Left hindlimb (tissue), 1 donor: ENCODE data around the gene SLC36A2.
A peak's percentile ranks its signal among the peaks of the same experiment; 100 is the strongest.
"Not testable (repeated sequence)": the region's sequence is repeated elsewhere in the genome, so short reads cannot be mapped to it uniquely, and the experiment has no call there.

Experiments
- DNase-seq: peaks from one replicate; pipeline ENCODE4 v3.0.0-alpha.2; 2018

SLC36A2 gene

DNA sequence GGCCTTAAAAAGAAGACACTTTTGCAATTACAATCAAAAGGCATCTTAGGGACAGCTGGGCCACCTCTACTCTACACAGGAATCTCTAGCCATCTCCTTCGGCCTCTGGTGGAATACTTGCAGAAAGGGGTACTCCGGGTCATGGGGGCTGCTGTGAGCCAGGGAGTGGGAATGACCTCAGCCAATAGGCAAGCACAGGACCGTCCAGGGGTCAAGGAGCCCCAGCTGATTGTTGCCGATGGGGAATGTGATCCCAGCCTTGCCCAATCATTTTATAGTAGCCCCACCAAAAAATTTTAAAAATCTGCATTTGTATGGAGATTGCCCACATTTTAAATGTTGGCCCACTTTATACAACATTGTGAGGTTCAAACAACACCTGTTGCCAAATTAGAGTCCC lies 26.9 kb downstream of the SLC36A2 start:
- DNase-seq: no peak

DNA sequence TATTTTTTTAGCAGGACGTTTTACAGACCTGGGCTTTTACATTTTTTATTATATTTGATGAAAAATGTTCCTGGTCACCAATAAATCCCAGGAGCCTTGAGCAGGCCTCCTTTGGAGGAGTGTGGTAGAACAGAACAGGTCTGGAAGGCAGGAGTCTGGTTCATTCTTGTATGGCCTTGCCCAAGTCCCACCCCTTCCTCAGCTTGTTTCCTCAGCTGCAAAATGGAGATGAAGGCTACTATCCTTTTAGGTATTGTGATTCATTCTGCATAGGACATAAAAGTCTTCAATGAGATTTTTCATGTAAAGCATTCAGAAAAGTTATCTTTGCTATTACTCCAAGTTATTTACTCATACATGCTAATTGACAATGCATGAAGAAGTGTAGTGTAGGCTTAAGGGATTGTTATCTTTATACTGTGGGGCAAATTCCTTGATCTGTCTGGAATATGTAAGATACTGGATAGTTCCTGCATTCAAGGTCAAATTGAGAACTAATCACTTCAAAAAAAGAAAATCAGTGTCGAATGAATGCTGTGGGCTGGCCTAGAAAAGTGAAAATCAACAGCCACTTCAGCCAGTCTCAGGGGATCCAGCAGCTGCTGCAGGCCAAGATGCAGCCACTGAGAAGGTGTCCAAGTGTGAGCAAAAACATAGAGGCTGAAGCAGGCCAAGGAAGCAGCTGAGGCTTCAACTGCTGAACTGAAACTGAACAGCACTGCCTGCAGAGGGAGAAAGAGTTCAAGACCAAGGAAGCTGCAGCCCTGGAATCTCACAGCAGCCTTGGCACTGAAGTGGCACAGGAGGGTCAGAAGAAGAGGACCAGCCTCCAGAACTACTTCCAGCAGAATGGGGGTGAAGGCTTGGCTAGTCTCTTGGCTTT lies 28.3 kb downstream of the SLC36A2 start:
- DNase-seq: no peak

DNA sequence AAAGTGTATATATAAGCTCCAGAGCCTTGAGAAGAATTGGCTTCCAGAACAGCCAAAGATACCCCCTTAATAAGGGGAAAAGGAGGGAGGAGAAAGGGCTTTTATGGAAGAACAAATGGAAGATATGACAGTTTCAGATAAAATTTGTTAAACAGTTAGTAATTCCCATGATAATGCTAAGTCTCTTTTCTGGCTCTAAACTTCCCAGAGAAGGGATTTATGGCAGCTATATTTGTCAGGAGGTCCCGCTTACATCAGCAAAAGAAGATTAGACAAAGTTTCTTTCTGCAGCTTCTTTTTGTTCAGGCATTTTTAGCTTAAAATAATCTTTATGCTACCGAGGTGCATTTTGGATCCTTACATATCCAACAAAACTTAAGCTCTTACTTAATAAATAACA lies 29.5 kb downstream of the SLC36A2 start:
- DNase-seq: no peak

DNA sequence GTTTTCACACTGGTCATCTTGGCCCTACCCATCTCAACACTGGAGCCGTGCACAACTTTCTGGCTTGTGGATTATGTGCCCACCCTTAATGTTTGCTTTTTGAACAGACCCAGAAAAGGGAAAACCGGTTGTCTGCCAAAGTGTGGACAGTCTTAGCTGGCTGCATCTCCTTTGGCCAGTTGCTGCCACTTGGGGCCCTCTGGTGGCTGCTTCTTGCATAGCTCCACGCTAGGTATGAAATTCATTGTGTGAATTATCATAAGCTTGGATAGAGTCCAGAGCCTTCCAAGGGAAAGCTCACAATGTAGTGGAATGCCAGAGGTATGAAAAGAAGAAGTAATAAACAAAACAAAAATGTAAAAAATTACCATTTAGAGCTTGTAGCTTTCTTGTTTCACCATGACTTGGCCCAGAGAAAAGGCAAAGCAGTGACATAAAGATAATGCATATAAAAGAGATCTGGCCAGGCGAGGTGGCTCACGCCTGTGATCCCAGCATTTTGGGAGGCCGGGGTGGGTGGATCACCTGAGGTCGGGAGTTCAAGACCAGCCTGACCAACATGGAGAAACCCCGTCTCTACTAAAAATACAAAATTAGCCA lies 31.3 kb downstream of the SLC36A2 start:
- peak; percentile 47 for DNase-seq

DNA sequence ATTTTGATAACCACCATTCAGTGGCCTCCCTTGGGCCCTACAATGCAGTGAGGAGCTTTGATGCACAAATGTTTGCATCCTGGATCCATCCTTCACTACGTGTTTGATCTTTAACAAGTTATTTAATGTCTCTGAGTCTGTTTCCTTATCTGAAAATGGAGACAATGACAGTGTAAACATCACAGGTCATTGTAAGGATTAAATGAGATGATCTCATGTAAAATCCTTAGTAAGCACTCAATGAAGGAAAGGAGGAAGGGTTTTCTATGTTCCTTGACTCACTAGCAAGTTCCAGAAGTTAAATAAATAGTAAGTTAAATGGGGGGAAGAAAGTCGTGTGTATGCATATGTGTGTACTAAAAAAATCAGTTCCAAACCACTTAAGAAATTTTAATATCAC lies 34.0 kb downstream of the SLC36A2 start:
- DNase-seq: no peak

DNA sequence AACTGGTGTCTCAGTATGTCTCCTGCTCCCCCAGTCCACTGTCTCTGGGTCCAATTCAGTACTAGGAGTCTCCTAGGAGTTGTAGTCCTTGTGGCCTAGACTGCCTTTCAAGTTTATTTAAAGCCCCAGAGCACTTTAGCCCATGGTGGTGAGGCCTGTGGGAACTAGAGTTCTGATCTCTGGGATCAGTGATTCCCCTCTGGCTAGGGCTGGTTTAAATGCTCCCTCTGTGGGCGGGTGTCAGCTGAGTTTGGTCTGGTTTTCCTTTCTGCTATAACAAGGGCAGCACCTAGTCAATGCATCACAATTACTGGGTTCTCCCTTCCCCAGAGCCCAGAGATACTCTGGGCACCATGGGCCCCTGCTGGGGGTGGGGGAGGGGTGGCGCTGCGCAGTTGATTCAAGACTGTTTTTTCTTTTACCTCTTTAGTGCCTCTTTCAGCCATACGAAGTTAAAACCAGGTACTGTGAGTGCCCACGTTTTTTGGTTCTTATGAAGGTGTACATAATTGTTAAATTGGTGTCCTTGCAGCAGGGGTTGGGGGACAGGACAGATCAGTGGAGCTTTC lies 34.5 kb downstream of the SLC36A2 start:
- DNase-seq: no peak

DNA sequence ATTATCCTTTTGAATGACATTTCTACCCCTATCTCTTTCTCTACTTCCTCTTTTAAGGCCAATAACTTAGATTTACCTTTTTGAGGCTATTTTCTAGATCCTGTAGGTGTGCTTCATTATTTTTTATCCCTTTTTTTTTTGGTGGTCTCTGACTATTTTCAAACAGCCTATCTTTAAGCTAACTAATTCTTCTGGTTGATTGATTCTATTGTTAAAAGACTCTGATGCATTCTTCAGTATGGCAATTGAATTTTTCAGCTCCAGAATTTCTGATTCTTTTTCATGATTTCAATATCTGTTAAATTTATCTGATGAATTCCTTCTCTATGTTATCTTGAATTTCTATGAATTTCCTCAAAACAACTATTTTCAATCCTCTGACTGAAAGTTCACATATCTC lies 36.4 kb downstream of the SLC36A2 start:
- no peak for DNase-seq

DNA sequence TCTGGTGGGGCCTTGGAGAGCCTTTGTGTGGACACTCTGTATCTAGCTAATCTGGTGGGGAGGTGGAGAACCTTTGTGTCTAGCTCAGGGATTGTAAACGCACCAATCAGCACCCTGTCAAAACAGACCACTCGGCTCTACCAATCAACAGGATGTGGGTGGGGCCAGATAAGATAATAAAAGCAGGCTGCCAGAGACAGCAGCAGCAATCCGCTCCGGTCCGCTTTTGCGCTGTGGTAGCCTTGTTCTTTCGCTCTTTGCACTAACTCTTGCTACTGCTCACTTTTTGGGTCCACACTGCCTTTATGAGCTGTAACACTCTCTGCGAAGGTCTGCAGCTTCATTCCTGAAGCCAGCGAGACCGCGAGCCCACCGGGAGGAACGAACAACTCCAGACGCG lies 37.5 kb downstream of the SLC36A2 start:
- DNase-seq: not testable (repeated sequence)

DNA sequence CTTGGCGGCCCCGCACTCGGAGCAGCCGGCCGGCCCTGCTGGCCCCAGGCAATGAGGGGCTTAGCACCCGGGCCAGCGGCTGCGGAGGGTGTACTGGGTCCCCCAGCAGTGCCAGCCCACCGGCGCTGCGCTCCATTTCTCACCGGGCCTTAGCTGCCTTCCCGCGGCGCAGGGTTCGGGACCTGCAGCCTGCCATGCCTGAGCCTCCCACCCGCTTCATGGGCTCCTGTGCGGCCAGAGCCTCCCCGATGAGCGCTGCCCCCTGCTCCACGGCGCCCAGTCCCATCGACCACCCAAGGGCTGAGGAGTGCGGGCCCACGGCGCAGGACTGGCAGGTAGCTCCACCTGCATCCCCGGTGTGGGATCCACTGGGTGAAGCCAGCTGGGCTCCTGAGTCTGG lies 38.1 kb downstream of the SLC36A2 start:
- not testable (repeated sequence) for DNase-seq

DNA sequence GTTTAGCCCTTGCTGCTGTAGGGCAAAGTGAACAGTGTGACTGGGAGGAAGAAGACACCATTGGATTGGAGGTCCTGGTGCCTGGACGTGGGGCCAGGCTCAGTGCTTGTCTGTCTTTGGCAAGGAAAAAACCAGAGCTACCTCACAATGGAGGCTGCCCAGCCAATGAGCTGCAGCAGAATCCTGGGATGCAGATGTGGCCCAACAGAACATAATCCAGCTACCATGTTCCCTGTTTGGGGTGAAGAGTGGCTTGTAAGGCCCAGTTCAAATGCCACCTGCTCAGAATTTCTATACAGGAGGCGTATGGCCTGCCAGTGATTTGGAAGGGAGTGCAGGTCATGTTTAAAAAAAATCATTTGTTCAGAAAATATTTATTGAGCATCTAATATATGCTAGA lies 43.7 kb downstream of the SLC36A2 start, which contains the start of gene SLC36A3:
SLC36A3 (minus strand) TSS at position 101 of the 400 bp plus-strand sequence. CDS start 412 bp downstream, outside the sequence.
- no peak for DNase-seq

DNA sequence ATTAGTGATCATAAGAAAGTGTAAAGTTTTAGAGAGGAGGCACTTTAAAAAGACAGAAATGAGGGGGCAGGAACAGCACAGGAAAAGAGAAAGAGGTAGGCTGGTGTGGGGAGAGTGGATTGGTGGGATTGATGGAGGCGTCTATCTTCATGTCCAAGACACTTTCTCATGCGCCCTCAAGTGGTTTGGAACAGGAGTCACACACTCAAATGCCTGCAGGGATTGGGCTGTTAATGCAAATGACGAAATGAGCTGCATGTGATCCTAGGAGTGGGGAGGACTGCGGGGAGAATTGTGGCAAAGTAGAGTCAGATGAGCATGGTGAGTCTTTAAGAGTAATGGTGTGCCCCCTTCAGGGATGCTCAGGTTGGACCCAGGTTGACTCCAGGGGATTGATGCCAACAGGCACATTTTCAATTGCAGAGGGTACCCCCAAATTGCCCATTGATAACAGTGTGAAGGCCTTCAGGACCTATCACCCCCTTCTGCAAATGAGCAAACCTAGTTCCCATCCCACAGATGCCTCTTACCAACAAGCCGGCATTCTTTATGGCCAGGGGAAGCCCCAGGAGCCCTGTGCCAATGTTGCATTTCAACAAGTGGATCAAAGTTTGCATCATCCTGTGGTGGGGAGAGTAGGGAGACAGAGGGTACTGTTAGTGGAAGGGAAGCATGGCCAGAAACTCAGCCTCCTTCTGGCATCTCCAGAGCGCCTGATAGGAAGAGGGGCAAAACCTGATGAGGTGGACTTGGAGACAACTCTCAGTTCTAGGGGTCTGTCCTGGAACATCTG lies 49.1 kb downstream of the SLC36A2 start:
- DNase-seq: no peak

DNA sequence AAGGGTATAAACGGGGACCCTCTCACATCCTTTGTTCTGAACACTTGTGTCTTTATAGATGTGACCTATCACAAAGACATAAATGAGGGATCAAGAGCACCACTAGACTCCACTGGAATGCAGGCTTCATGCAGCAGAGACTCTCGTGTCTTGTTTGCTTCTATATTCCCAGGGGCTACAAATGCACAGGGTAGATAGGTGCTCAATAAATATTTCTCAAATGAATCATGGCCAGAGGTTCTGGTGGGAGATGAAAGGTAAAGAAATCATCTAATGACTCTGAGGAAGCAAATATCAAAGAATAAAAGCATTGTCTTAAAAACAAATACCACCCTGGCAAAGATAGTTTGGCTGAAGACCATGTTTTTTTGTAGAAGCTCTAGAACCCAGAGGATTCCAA lies 50.4 kb downstream of the SLC36A2 start:
- DNase-seq: no peak

DNA sequence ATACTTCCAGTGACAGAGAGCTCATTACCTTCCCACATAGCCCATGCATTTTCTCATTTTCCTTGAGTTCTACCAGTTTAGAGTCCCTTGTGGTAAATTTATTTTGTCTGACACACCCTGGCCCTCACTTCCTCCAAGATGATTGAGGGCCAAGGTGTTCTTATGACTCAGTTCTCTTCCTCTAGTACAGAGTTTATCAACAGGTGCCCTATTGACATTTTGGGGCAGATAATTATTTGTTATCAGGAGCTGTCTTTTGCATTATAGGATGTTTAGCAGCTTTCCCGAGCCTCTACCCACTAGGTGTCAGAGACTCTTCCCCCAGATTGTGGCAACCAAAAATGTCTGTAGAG lies 50.9 kb downstream of the SLC36A2 start:
- DNase-seq: no peak

DNA sequence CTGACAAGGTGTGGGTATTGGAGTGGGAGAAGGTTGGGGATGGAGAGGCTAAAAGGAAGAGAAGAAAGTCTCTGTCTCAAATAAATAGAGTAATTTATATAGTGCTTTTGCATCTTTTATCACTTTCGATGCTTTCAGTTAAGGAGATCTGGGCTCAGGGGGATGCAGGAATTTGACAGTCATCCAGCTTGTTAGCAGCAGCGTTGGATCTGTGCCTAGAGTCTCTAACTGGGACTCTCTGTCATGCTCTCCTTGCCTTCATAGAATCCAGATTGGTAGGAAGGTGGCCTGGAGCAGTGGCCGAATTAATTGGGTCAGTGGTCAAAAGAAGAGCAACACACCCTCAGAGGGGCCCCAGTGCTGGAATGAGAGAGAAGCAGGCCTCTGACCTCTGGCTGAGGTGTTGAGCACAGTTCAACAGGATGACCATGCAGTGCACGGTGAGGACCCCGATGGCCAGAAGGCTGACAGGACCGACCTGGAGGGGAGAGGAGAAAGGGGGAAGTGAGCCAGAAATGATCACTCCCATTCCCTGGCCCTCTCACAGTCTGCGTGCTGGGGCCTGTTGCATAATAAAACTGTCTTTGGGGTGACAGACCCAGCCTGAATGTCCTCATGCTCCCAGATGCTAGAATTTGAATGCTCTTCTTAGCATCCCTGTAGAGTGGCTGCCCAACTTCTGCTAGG lies 51.4 kb downstream of the SLC36A2 start:
- no peak for DNase-seq

DNA sequence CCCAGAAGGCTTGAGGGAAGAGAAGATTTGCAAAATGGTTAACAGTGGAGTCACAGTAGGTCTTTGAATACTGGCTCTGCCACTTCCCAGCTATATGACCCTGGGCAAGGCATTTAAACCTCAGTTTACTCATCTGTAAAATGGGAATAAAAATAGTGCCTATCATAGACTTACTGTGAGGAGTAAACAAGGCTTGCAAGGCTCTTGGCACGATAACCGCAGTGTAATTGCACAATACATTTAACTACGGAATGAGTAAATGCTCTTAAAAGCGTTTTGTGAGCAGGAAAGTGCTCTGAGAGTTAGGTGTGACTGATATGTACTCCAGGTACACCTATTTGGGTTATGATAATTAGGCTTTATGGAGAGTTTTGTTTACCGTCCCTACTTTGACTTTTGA lies 52.2 kb downstream of the SLC36A2 start:
- no peak for DNase-seq

DNA sequence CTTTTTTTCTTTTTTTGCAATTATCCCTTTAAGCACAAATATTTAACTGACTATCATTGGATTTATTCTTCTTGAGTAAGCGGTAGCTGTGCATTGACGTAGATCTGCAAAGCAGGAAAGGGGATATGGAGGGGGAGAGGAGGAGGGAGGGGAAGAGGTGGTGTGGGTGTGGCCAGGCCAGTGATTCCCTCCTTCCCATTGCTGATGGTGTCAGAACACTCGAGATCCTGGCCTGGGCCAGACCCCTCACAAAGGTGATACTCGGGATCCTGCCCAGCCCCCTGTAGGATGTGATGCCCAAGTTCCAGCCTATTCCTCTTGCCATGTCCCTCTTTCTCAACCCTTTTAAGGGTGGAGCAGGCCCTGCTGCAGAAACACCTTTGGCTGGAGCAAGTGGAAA lies 53.7 kb downstream of the SLC36A2 start:
- DNase-seq: no peak

DNA sequence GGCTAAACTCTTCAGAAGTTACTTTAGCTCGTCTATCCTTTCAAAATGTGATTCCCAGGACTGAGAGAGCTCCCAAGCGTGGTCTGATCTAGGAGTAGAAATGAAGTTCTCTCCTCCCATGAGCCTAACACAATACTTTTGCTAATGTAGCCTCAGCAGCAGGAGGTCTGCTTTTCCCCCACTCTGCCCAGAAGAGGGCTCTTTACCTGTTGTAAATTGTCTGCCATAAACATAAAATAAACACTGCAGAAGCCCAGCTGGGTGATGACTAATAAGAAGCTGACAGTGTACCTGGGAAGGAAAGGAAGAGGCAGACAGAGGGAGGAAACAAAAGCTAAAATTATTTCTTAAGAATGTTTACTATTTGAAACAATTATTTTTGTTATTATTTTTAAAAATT lies 59.2 kb downstream of the SLC36A2 start:
- DNase-seq: no peak

DNA sequence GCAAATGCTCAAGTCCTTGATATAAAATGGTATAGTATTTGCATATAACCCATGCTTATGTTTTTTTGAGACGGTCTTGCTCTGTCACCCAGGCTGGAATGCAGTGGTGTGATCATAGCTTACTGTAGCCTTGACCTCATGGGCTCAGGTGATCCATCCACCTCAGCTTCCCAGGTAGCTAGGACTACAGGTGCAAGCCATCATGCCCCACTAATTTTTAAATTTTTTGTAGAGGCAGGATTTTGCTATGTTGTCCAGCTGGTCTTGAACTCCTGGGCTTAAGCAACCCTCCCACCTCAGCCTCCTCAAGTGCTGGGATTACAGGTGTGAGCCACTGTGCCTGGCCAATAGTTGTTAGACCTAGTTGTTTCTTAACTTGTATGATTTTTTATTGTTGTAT lies 61.1 kb downstream of the SLC36A2 start:
- no peak for DNase-seq

DNA sequence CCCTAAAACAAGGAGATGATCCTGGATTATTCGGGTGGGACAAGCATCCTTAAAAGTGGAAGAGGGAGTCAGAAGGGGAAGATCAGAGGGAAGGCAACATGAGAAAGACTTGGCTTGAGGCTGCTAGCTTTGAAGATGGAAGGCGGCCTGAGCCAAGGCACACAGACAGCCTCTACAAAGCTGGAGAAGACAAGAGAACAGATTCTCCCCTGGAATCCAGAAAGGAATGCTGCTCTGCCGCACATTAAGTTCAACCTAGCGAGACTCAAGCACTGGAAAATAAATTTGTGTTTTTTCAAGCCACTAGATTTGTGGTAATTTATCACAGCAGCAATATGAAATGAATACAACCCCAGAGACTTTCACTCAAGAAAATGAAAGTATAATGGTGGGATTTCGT lies 61.7 kb downstream of the SLC36A2 start:
- no peak for DNase-seq

DNA sequence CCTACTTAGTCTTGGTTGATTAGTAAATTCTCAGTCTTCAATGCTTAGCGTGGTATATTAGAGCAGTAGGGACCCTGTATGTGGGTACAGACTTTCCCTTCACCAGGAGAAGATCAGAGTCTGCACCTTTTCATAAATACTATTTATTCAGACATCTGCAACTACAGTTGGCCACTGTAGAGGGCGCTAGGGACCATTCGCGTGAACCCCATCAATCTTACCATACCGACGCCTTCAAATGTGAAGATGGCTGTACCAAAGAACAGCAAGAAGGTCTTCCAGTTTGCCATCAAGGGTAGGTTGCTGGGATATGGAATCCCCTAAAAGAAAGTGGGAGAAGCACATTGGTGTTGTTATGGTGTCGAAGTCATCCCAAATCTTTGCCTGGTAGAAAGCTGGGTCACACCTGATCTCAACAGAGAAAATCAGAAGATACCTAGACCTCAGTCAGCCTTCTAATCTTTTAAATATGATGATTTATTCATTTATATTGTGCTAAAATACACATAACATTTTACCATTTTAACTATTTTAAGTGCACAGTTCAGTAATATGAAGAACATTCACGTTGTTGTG lies 62.9 kb downstream of the SLC36A2 start:
- DNase-seq: no peak

DNA sequence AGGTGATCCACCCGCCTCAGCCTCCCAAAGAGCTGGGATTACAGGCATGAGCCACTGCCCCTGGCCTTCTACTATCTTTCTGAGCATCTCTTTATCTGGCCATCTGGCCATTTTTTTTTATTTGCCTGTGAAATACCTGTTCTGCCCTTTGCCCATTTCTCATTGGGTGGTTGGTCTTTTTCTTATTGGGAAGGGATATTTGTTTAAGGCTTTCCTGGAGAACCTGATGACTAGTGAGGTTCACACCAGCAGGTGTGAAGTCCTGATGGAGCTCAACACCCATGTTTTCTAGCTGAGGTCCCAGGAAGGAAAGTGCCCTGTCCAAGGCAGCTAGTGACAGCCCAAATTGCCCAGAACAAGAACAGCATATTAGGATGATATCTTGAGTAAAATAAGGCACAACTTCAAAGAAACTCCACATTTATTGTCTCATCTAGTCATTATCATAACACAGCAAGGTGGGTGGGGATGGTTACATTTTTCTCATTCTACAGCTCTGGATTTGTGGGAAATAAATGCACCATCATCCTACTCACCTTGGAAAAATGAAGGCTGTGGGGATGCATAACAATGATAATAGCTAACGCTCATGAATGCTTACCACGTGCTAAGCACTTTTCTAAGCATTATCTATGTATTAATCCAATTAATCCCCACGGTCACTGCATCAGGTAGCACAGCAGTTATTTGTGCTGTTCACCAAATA lies 64.1 kb downstream of the SLC36A2 start:
- no peak for DNase-seq
